HL-60/S4 treated with phorbol 12-myristate 13-acetate at 8.2 ng/mL for 4 days and 3 days (cell line): ENCODE measurements around the gene EPS8L3.

Source experiments
- in situ Hi-C: fragments of 300-500 bp; cut with MboI; formaldehyde crosslinking; loops from 2 replicates; pipeline ENCODE4 v1.15.0; 2022; ENCODE audit warnings: low sequenced_read_pairs

Gene EPS8L3

GRCh38 chr1:109793486-109794318 lies 30.0 kb upstream of the EPS8L3 start:
- in situ Hi-C loops, result no loop called here

DNA sequence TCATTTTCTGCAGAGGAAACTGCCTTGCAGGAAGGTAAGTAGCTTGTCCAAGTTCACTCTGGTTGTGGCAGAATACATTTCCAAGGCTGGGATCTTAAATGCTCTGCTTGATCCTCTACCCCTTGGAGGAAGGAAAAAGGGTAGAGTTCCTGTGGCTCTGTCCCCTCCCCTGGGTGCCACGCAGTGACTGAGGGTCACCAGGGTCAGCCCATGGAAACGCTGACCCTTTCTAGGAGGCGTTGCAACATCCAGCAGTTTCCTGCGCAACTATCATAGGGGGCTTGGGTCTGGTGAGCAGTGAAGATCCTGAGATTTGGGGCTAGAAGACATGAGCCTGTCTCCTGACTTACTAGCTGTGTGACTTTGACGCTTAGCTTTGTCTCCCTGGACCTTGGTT lies 29.4 kb upstream of the EPS8L3 start:
- in situ Hi-C loops, result no loop called here

GRCh38 chr1:109792056-109792831 lies 28.5 kb upstream of the EPS8L3 start:
- in situ Hi-C loops, result no loop called here

- in situ Hi-C loops, result no loop called here
These were observed 27.8 kb upstream of the EPS8L3 start for GRCh38 chr1:109791495-109792043.

GRCh38 chr1:109790735-109791494 lies 27.2 kb upstream of the EPS8L3 start:
- in situ Hi-C loops, result no loop called here

DNA sequence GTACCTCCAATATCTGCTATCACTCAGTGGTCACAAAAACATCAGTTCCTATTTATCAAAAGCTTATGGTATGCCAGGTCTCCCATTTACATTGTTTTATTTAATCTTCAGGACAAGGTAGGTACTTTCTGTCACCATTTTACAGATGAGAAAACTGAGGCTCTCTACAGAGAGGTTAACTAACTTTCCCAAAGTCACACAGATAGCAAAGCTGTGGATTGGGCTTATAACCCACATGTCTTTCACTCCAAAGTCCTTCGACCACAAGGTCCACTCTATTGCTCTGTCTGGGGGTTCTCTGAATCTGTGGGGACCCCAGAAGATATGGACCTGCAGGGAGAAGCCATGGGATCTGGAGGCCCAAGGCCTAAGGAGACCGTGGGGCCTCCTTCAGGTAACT lies 26.6 kb upstream of the EPS8L3 start:
- in situ Hi-C loops, result no loop called here

- in situ Hi-C loops, result no loop called here
These were observed 25.9 kb upstream of the EPS8L3 start for GRCh38 chr1:109789551-109790180.

DNA sequence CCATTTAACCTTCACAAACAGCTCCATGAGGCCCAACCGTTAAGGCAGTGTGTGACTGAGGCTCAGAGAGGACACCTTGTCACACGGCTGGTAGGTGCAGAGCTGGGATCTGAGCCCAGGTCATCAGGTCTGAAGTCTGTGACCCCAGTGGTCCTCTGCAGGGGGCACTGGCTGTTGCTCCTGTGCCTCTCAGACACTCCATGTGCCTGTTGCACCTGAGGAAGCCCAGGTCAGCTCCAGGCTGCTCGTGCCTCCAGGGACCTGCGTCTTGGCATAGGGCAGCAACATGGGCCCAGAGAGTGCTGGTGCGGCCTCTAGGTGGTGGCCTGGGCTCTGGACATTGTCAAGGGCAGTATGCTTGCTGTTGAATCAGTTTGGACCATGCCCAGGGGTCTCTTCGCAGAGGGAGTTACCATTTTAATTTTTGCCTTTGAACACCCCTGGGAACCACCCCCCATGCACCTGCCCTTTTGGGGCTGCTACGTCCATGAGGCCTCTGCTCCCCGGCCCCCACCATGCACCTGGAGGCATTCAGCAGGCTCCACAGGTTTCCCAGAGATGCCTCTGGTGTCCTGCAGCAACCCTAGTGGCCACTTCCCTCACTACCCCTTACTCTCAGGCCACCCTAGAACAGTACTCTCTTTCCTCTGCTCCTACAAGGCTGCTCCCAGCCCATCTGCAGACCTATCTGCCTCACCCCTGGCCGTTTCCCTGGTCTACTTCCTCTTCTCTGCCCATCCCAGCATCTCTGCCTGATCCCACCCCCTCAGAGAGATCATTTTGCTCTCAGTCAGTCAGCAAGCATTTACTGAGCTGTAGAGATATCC lies 25.2 kb upstream of the EPS8L3 start:
- in situ Hi-C loops, result no loop called here

DNA sequence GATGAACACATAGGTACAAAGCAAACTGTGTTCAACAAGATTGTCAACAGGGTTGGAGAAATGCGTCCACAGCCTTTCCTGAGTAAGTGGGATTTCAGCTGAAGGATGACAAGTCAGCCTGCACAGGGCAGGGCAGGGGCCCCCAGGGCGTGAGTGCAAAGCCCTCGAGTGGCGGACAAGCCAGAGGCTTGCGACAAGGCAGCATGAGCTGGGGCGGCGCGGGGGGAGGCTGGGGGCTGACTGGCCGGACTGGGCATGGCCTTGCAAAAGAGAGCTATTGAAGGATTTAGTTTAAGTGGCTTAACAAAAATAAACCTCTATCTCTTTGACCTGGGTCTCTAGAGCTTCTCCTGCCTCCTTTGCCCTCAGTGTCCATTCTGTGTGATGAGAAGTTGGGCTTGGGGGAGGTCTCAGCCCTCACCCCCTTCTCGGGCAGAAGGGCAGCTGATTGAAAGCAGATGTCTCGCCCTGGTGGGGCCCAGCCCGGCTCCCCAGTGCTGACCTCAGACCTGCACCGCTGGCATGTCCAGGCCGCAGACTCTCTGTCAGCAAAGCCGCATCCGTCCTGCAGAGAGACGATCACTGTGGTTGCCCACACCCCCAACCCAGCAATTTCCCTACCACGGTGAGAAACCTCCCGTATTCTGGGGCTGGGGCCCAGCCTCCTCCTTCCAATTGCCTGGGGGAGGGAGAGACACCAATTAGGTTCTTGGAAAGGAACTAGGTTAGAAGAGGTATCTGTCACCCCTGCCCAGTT lies 24.3 kb upstream of the EPS8L3 start:
- in situ Hi-C loops, result no loop called here

DNA sequence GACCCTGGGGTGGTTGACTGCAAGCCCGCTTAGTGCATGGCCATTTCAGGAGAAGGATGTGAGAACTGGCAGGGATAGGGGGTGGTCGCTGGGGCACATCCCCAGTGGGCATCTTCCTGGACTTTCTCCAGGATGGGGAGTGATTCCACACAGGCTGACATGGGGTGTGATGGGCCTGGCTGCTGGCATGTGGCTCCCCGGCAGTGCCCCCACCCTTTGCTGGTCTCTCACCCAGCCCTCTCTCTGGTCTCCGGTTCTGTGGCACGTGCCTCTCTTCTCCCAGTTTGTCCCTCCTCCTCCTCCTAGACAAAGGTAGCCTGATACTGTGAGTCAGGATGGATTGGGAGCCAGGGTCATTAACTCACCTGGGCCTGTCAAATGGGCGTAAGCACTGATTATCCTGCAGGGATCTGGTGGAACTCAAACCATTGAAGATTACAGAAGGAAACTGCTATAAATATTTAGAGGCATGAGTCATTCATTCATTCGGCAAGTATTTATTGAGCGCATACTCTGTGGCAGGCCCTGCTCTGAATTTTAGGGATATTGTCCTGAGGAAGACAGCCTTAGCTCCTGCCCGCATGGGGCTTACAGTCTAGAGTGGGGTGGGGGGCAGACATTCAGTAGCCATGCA lies 23.6 kb upstream of the EPS8L3 start:
- in situ Hi-C loops, result no loop called here

- in situ Hi-C loops, result no loop called here
These were observed 22.9 kb upstream of the EPS8L3 start for GRCh38 chr1:109786531-109787021.

DNA sequence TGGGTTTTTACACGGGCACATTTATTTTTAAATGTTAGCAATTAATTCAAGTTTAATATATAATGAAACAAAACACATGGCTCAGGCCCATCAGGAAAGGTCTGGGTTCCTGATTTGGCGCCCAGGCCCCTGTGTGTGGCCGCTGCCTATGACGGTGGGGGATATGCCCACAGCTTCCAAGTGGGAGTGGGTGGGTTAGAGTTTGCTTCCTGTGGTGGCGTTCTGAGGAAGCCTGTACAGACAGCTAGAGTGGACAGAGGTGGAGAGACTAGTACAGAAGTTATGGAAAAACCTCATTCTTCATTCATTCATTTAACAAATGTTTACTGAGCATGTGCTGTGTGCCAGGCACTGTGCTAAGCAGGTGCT lies 22.4 kb upstream of the EPS8L3 start:
- in situ Hi-C loops, result no loop called here

DNA sequence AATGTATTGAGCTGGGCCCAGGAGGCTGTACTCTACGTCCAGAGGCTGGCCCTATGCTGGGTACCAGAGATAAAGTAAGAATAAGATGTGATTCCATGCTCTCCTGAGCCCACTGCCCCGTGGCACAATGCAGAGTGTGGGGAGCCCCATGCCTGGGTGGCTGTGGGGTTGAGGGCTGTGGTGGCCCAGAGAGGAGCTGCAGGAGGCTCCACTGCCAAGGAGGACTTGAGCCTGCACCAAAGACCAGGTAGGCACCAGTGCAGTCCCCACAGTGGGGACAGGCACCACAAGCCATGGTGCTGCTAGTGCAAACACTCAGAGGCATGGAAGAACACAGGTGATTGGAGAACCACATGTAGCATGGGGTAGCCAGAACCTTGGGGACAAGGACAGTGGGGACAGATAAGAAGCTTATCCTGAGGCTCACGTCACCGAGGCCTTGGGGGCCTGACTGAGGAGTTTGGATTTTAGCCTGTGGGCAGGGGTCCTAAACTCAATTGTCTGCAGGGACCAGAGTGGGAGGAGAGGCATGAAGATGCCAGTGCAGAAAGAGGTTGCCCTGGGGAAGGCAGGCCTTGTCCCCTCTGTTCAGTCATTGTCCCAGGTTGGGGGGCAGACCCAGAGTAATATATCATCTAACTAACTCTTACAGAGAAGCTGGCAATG lies 21.9 kb upstream of the EPS8L3 start:
- in situ Hi-C loops, result no loop called here

DNA sequence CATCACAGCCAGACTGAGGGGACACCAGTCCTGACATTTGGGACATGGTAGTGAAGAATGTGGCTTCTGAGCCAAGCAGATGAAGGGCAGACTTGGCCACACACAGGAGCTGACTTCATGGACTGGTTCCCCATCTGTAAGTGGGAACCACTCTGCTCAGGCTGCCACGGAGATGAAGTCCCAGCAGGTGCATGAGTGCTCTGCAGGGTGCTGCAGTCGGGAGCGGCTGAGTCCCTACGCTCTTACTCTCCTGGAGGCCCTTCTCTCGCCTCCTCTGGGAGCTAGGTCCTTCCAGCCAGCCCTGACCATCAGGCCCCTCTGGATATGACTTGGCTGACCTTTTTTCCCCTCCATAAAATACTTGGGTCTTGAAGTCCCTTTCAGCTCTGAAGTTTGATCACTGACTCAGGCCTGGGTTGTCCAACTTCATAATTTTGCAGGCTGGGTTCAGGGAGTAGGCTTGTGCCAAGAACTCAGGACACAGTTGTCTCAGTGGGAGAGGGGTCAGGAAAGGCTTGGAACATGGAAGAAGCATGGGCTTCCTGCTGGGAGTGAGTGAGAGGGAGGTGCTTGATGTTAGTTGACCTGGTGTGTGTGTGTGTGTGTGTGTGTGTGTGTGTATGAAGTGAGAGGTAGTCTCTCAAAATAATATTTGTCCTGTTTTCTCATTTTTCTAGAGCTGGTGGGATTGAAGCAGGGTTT lies 21.0 kb upstream of the EPS8L3 start:
- in situ Hi-C loops, result no loop called here

GRCh38 chr1:109783436-109783835 lies 19.7 kb upstream of the EPS8L3 start:
- in situ Hi-C loops, result no loop called here

DNA sequence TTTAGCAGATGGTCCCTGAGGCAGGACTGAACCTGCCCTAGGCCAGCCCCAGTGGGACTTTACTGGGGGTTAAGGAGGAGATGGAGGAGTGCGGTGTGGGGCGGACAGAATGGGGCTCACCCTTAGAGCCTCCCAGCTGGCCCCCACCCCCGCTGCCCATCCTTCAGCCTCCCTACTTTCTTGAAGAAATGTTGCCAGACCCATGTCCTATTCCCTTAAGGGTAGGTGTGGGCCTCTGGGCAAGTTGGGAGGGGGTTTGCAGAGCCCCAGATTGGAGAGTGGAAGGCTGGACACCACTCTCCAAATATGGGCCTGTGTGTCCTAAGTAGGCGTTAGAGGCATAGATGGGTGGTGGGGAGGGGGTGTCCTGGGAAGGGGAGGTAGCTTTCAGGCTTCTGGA lies 19.2 kb upstream of the EPS8L3 start:
- in situ Hi-C loops, result no loop called here

DNA sequence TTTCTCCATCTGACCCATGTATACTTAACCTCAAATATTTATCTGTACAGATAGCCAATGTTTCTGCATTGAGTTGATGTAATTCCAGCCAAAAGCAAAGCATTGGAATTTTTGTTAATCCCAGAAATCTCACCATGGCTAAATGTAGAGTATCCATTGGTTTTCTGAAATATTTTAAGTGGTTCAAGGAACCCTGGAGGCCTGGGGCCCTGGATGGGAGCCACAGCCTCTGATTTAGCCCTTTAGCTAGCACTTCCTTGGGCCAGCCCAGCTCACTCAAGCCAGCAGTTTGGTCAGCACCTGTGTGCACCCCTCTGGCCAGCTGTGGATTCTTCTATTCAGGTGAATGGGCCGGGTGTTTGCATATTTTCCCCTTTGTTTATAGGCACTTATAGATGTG lies 18.8 kb upstream of the EPS8L3 start:
- in situ Hi-C loops, result no loop called here
